IMR-90 (cell line): ENCODE results near the gene MPRIP.

Experiments used
- CTCF ChIP-seq: conservative IDR thresholded peaks from 2 replicates; pipeline ENCODE4 v1.5.1; 2012; ENCODE audit warnings: mild to moderate bottlenecking, low read depth, low read length, improper control_type of control experiment
- ELK1 ChIP-seq: fragments of 150-350 bp; IDR thresholded peaks from 2 replicates; pipeline ENCODE4 v1.6.1; 2016; ENCODE audit warnings: low read depth, mild to moderate bottlenecking, low read length, moderate library complexity, borderline replicate concordance
- MAFK ChIP-seq: IDR thresholded peaks from 2 replicates; pipeline ENCODE4 v1.6.1; 2012; ENCODE audit warnings: low read depth, low read length, improper control_type of control experiment
- POLR2A ChIP-seq: IDR thresholded peaks from 2 replicates; pipeline ENCODE4 v1.6.1; 2012; ENCODE audit warnings: mild to moderate bottlenecking, low read depth, low read length
- RCOR1 ChIP-seq: IDR thresholded peaks from 2 replicates; pipeline ENCODE4 v1.6.1; 2012; ENCODE audit warnings: mild to moderate bottlenecking, low read length, improper control_type of control experiment; ENCODE audit not compliant: insufficient replicate concordance
- USF2 ChIP-seq: fragments of 150-350 bp; IDR thresholded peaks from 2 replicates; pipeline ENCODE4 v1.6.1; 2017; ENCODE audit warnings: mild to moderate bottlenecking, antibody characterized with exemption, low read length, low read depth

GRCh38 chr17:17078832-17079231 lies 36.6 kb downstream of the MPRIP start:
- TF ChIP-seq RCOR1 (no peak), ELK1 (no peak), MAFK (no peak), CTCF (no peak), USF2 (no peak), POLR2A (no peak)
